PFSK-1 (cell line): ENCODE results near the gene TGM4.

ENCODE experiments used
- POLR2AphosphoS5 ChIP-seq: IDR thresholded peaks from 2 replicates; pipeline ENCODE4 v1.6.1; 2012; ENCODE audit warnings: low read depth, mild to moderate bottlenecking, control low read depth, low read length, moderate library complexity
- SIN3A ChIP-seq: IDR thresholded peaks from 2 replicates; pipeline ENCODE4 v1.6.1; 2012; ENCODE audit warnings: mild to moderate bottlenecking, low read length, moderate library complexity, borderline replicate concordance; ENCODE audit not compliant: insufficient read depth

DNA sequence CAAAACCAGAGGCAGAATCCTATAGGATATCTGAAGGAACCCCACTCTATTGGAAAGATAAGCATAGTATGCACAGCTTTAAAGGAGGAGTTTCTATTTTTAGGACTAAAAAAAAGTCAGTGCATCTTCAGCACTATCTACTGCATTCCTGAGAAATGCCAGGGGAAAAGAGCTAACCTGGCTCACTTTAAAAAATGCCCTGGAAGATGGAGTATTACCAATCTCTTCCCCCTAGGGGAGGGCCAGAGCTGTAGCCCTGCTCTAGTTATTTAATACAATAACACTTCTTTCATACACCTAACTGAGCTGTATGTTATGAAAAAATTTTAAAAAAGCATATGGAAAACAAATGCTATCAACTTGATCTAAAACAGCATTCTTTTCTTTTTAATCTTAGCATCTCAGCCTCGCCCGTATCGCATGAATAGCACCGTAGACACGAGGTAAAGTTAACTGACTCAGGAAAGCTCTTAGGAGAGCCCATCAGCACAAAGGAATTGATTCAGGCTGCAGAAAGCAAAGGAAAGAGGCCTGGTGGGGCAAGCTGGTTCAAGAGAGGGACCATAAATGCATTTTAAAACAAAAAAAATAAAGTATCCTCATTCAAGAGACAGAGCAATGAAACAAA lies 50.2 kb downstream of the TGM4 start:
- no peak for TF ChIP-seq SIN3A
- no peak for TF ChIP-seq POLR2AphosphoS5
